Stimulated activated CD8-positive, alpha-beta memory T cell treated with anti-CD3 and anti-CD28 coated beads, Interleukin-4, amount 100 ng/mL, for 48 hours (primary cell): Measurements from ENCODE around the gene NAV2.

ENCODE experiments used
- DNase-seq: peaks from one replicate; pipeline ENCODE4 v3.0.0-alpha.2; 2020

Gene NAV2

DNA sequence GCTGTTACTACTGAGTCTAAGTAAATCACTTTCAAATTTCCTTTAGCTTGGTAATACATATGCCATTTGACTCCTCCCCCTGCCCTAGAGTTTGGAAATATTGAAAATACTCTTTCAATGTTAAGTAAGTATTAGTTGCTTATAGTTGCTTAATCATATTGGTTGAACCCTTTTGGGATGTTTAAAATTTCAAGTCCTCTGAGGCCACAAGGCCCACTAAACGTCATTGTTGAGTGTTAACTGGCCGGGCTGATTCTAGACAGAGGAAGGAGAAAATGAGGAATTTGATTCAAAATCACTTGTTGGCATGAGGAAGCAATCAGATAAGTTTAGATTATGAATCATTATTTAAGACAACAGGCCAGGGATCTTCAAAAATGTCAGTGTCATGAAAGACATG is 8.5 kb downstream of the NAV2 start:
- DNase-seq: no peak

DNA sequence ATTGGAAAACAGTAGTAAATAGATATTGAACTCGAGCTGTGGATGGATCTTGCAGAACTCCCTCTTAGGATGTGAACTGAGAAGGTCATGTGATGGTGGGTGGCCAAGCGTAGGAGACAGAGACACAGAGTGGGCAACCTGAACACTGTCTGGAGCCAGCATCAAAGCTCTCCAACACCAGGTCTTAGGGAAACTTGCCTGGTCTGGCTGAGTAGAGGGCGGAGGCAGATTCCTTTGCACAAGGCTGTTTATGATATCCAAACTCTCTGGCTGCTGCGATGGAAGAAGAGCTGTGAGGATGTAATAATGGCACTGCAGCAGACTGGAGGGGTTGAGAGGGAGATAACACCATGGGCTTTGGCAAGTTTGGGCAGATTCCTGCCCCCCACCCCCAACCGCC is 10.1 kb downstream of the NAV2 start:
- DNase-seq: no peak

DNA sequence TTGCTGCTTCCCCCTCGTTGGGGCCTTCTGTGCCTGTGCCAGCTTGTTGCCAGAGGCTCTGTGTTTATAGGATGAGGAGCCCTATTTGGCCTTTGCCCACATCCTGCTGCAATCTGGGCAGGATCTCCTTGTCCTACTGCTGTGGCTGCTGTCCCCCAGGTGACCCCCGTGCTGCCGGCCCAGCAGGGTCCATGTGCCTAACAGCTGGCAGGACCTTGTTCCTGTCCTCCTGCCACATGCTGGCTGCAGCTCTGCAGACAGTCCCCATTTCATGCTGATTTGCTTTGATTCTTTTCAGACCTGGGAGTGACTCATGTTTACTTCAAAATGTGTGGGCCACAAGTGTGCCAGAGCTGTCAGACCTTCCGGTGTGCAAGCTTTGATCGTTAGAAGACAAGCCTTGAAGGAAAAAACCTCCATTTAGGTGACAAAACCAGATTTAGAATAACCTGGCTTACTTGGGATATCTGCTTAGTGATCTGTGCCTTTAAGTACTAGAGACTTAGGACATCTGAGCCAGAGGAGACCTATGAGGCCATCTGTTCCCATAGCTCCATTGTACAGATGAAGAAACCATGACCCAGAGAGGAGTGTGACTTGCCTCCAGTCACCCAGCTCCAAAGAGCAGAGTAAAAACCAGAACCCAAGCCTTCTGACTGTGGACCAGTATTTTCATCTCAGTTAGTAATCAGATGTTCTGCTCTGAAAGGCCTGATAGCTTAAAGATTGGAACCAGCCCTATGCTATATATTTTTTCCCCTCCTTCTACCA is 11.1 kb downstream of the NAV2 start:
- DNase-seq: peak; percentile 43

DNA sequence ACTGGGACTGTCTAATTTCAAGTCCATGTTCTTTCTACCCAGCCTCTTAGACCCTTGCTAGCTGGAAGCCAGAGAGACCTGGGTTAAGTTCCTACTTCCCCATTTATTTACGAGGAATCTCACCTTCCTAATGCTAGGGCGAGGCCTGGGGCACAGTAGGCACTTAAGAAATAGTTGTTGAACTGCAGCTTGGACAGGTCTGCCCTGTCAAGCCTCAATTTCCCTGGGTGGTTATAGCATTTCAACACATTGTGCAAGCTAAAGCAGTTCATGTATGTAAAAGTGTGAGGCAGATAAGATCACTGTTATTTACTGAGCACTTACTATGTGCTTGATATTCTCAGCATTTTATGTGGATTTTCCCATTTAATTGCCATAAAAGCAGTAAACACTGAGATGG is 12.1 kb downstream of the NAV2 start:
- DNase-seq: no peak

DNA sequence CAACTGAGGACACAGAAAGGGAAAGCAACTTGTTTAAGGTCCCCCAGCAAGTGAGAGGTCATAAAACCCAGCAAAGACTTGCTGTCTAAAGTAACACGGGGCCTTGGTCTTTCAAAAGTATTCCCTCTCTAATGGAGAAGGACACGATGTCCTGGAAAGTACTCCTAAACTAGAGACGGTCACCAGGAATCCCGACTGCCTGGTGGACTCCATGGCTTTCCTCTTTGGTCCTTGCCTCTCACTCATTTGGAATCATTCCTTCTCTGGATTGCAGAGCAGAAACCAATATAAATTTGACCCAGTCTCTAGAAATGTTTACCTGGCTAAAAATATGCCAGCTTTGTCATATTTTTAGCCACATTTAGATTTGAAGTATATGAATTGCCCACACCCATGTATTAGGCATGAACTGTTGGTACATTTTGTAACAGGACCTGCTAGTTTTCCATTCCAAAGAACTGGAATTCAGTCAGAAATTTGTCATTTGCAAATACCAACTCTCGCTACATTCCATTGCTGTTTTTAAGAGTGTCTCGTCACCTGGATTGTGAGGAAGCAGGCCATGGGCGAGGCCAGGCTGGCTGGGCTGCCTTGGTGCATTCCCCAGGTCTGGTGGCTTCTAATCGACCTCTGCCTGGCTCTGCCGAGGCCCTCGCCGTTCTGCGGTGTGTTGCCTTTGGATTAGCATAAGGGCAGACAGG is 12.9 kb downstream of the NAV2 start:
- no peak for DNase-seq

DNA sequence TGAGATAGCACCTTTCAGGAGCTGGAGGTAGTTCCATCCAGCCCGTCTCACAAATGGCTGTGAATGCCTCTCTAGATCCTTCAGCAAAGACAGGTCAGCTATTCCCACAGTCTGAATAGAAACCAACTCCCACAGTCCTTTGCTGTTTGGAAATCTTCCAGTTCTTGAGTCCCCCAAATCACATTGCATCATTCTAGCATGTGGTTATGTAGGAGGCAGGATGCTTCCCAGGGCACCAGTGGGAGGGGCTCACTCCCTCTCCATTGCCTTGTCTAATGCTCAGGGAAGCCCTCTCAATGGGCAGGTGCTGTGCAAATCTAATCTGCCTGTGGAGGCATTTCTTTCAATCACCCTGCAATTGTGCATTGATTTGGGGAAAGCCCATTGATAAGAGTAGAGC is 14.6 kb downstream of the NAV2 start:
- DNase-seq: no peak

DNA sequence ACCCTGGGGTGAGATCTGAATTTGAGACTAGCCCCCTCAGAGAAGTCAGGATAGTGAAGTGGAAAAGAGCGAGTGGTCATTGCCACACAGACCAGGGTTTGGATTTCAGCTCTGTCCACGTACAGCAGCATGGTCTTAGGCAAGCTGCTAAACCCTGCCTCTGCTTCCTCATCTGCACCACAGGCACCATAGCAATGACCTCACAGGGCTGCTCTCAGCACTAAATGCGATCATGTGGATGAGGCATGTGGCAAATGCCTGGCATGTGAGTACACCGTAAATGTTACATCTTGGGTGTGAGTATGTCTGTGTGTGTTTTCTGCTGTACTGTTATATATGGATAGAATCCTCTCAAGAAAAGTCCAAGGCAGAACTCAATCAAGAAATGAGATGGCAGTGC is 15.8 kb downstream of the NAV2 start:
- DNase-seq: no peak

DNA sequence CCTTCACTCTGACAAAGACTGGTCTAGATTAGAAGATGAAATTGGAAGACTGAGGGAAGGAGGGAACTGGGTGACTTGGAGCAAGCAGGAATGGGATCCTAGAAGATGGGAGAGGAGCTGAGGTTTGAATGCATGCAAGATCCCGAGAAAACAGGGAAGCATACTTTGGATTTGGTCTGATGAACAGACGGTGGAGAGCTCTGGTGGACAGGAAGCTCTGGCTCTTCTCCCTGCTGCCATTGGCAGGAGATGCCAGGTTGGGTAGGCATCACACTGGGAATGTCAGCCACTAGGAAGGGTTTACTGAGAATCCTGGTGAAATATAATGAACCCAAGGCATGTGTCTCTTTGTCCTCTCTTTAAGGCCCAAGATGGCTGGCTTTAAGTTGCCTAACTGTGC is 16.5 kb downstream of the NAV2 start:
- DNase-seq: no peak

DNA sequence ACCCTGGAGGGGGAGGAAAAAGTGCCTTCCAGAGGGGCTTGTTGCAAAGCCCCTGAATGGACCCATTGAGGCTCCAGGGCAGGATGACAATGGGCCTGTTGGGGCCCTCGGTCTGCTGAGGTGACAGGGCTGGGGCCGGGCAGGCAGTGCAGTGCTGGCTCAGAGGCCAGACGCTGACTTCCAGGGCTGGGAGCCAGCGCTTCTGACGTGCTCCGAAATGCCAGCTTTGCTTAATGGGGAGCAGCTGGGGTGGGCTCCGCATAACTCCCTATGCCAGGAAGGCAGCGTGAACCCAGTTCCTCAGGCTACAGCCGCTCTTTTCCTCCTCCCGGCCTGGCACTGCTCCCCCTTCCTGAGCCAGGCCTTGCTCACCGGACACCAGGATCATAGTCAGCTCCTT is 17.7 kb downstream of the NAV2 start:
- no peak for DNase-seq

DNA sequence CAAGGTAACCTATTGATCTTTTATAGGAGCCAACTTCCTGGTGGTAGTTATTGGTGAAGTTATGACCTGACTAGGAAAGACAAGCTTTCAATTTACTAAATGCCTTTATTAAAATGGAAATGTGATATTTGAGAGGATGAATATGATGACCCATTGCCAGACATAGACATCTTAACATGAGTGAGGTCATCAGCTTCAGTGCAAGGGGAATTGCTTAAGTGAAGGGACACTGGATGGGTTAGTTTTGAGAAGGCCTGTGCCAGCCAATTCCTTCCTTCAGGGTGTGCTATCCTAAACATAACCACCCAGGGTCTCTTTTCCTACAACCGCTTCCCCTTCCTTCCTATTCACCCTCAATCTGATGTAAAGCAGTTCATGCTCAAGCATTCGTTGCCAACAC is 21.5 kb downstream of the NAV2 start:
- DNase-seq: no peak

DNA sequence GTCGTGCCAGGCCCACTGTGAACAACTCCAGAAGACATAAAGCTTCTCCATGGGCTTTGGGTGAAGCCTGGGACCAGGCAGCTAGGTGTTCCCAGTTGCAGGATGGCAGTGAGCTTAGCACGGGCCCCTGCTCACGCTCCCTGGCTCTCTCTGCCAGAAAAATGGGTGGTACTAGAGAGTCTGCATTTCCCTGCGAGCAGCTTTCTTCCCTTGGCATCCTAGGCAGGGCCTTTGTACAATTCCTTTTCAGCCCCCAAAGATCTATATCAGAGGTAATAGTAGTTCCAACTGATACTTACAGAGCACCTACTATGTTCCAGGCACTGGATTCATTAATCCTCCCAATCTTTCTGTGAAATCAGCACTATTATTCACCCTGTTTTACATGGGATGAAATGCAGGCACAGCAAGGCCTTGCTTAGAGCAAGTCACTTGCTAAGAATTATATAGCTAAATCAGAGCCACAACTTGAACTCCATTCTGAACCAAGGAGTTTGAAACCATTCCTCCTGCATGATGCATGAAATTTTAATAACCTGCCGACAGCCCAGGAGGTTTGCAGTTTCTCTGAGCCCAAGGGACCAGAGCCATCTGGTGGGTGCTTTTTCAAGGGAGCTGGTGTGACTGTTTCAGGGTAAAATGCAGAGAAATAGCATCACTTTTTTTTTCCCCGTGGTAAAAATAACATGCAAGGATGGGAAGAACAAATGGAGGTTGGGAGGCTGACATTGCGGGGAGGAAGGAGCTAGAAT is 22.7 kb downstream of the NAV2 start:
- no peak for DNase-seq

DNA sequence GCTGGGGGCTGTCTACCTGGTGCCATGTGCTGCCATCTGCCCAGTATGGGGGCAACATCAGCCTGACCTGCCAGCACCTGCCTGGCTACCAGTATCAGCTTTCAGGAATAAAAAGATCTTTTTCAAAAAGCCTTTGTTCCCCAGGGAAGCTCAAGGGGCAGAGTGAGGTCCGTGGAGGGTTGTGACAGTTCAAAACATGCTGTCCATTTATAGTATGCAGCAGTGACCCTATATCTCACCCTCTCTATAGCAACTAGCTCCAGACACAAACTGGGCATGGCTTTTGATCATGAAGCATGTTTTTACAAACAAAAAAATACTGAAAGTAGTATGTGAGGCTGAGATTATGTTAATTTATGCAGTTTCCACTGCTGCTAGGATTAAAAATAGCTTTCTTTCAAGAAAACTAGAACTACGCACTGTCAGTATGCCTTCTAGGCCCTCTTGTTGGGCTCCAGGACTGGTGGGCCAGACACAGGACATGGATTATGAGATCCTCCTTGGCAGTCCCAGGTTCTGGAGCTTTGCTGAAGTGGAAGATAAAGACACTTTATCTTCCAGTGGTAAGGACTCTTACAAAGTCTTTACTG is 23.4 kb downstream of the NAV2 start:
- no peak for DNase-seq

DNA sequence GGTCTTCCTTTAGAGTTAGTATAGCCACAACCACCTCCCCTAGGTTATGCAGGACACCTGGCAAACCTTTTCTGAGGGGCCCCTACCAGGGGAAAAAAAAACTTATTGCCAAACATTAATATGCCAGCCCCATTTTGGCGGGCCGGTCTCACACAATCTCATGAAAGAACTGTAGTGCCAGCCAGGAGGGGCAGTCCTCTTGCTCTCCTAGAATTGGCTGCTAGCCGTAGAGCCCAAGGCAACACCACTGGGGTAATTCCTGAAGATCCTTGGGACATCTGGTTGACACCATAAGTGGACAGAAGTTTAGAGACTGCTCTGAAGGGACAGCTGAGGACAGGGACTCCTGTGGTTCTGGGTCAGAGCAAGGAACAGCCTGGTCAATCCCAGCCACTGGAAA is 24.2 kb downstream of the NAV2 start:
- DNase-seq: no peak

DNA sequence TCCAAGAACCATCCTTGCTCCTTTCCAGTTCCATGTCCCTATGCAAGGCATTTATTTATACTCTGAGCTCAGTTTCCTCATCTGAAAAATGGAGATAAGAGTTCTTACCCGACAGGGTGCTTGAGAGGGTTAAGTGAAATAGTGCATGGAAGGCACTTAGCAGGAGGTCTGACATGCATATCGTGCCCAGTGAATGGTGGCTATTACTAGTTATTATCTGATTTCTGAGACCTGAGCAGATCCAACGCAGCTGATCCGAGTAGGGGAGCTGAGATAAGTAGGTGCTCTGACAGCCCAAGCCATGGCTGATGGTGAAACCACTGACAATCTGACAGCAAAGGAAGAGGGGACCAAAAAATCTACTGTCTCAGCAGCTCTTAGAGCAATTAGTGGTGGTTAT is 24.9 kb downstream of the NAV2 start:
- no peak for DNase-seq

DNA sequence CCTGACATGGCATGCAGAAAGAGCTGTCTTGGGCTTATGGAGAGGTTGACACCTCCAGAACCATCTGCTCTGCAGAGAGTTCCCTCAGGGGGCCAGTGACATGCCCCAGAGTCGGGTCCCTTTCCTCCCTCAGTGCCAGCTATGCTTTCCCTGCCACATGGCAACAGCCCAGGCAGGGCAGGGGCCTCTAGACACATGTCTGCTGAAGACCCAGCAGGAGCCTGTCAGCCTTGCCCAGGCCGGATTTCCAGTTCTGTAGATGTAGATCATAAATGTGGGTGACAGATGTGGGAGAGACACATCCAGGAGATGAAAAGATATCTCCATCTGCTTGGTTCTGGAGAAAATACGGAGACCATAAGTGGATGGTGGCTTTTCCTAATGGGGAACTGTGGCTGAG is 25.5 kb downstream of the NAV2 start:
- no peak for DNase-seq

DNA sequence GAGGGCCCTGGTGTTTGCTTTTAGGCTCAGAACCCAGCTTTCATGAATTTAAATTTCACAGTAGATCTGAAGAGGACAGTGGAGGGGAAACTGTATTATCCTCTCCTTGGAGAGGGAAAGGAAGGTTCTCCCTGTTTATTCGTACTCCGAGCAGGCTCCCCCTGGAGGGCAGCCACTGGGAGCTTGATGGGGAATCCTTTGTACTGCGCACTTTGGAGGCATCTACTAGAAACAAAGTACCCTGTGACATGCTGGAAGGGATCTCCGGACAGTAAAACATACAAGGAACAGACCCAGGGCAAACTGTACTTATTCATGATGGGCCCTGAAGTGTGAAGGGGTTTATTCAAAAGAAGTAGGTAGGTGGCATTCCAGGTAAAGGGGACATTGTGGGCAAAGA is 27.2 kb downstream of the NAV2 start:
- no peak for DNase-seq

DNA sequence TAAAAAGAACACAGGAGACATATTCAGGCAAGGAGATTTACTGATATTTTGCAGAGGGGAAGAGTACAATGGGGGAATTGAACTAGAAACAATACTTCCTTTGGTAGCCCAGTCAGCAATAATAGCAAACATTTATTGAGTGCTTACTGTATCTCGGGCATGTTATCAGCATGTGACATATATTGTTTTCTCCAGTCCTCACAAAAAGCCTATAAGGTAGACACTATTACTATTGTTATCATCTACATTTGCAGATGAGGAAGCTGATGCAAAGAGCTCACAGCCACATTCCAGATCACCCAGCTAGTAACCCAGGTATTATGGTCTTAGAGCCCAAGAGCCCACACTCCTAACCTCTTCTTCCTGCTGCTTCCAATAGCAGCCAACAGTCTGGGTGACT is 27.9 kb downstream of the NAV2 start:
- DNase-seq: no peak

DNA sequence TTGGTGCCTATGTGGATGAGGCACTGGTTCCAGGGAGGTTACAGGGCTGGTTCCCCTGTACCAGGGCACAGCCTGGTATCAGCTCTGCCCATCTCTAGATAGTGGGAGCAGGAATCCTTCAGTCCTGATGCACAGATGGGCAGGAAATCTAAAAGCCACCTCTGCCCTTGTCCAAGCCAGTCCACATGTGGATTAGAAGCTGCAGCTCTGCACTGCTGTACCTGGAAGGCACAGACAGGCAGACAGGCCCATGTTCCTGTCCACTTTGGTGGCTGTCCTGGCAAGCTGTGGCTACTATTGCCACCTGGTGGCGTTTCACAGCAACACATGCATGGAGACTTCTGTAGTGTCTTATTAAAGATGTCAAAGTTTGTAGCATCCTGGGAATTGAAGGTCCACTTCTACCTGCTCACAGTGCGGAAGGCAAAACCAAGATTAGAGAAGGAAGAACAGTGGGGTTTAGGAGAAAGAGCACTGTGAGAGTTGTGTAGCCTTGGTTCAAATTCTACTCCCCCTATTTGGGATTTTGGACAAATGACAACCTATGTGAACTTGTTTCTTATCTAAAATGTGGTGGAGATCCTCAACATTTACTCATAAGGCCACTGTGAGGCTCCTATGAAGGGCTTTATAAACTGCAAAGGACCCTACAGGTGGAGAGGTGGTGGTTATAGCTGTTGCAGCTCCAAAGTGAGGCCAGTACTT is 30.1 kb downstream of the NAV2 start:
- peak; percentile 76 for DNase-seq

DNA sequence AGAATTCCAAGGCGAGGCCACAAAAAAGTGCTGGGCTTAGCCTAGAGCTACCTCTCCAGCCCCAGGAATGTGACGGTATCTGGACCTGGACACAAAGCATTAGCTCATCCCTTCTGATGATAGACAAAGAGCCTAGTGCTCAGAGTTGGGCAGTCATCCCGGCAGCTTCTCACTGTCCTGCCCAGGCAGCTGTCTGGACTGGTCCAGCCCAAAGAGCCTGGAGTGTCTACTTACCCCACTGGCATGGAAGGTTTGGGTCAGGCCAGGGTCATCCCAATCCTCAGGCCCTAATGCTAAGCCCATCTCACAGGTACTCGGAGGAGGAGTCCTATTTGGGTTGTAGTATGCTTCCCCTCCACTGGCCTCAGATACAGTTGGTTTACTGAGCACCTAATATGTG is 31.0 kb downstream of the NAV2 start:
- DNase-seq: no peak

DNA sequence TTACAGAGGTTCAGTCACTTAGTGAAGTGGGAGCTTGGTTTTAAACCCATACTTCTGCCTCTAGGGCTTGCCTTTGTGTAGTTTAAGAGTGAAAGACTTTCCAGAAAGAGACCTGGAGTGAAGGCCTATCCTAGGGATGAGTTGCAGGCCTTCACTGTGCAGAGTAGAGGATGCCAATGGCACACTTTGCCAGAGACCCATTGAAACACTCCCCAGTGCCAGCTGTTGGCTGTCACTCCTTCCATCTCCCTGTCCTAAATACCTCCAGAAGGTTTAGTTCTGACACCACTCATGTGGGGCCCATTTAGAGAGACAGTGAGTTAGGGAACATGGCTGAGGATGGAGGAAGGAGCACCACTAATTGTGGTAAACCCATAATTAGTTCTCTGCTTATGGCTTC is 31.5 kb downstream of the NAV2 start:
- no peak for DNase-seq

DNA sequence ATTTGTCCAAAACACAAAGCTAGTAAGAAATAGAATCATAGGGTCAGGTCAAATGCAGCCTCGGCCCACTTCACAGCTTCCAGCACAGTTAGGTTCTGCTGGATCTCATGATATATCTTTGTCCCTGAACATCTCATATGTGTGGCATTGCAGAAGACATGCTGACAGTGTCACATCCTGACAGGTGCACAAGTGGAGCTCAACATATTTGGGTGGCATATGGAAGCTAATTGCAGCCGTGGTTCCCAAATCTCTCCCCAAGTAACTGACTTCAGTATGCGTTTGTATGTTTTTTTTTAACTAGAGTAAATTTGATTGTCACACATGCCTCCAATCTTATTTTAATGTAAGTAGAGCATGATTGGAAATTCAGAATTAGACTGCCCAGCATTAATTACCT is 33.4 kb downstream of the NAV2 start:
- DNase-seq: no peak

DNA sequence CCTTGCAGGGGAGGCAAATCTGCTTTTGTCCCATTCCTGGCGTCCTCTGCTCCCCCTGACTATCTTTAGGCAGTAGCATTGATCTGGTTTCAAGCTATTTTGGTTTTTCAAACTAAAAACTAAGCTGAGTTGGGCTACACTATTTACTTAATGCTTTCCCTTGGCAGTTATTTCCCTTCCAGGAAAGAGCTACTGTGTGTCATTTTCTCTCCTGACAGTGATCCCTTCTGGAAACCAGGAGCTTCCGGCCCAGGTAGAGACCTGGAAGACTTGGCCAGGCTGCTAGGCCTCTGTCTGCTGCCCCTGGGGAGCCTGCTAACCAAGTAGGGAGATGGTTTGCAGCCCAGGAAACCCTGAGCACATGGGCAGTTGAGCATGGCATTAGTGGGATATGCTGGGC is 35.0 kb downstream of the NAV2 start:
- no peak for DNase-seq

DNA sequence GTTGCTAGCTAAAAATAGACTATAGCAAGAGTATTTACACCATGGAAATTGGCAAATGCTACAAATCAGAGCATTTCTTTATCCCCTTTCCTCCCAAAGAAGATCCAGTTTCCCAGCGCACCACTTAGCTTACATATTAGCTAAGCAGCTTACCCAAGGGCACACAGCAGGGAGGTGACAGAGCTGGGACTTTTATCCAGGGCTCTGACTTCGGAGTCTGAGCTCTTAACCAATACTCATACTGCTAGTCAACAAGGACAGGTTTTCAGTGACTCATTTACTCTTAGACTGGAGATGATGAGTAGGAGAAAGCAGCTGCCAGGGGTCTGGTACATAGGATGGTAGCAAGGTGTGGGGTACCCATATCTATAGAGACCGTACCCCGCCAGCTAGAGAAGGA is 38.4 kb downstream of the NAV2 start:
- no peak for DNase-seq
